Natural killer cell (primary cell): ENCODE data around the gene CACNG4. TPM values are rescaled to one million over a fixed set of nuclear protein-coding genes. Genes with fewer than 3 reads are reported as not detected.

Experiments used
- ATAC-seq, 3 donors: fragments of 150-1000 bp in 2 of 3; fragments of 200-7000 bp in 1 of 3; cut with Tn5 transposase; 1 replicate in 1 of 3; 2 replicates in 2 of 3; pipeline ENCODE4 v1.10.0; 2021; ENCODE audit warnings: mild to moderate bottlenecking in 2 of 3, moderate library complexity in 2 of 3
- DNase-seq, 2 donors: peaks; one replicate each; pipeline versions ENCODE4 v3.0.0 to v3.0.0-alpha.2; 2013 to 2021; ENCODE audit warnings: mixed read lengths in 1 of 2
- H3K27ac ChIP-seq: one replicate; pipeline ENCODE4 v1.5.1; 2013; ENCODE audit warnings: mild to moderate bottlenecking, low read length
- H3K27me3 ChIP-seq: one replicate; pipeline ENCODE4 v1.6.1; 2013; ENCODE audit warnings: low read length; ENCODE audit not compliant: control insufficient read depth, insufficient read depth
- H3K36me3 ChIP-seq: one replicate; pipeline ENCODE4 v1.6.1; 2013; ENCODE audit warnings: low read length; ENCODE audit not compliant: control insufficient read depth, insufficient read depth
- H3K4me1 ChIP-seq: one replicate; pipeline ENCODE4 v1.6.1; 2013; ENCODE audit warnings: low read length; ENCODE audit not compliant: control insufficient read depth, insufficient read depth
- H3K4me3 ChIP-seq: one replicate; pipeline ENCODE4 v1.5.1; 2013; ENCODE audit warnings: low read length
- H3K9me3 ChIP-seq: one replicate; pipeline ENCODE4 v1.6.1; 2013; ENCODE audit warnings: low read length; ENCODE audit not compliant: control insufficient read depth, insufficient read depth
- H3K27ac Mint-ChIP-seq, 2 donors: one replicate each; pipeline ENCODE4 v1.8.0; 2022; ENCODE audit warnings: mild to moderate bottlenecking in 2 of 2, mixed read lengths in 2 of 2, moderate library complexity in 1 of 2
- H3K27me3 Mint-ChIP-seq, 2 donors: one replicate each; pipeline ENCODE4 v1.8.0; 2022; ENCODE audit warnings: low read depth in 2 of 2, mixed read lengths in 2 of 2
- H3K36me3 Mint-ChIP-seq: one replicate; pipeline ENCODE4 v1.8.0; 2022; ENCODE audit warnings: mixed read lengths
- H3K4me1 Mint-ChIP-seq, 2 donors: one replicate each; pipeline ENCODE4 v1.8.0; 2022; ENCODE audit warnings: mixed read lengths in 2 of 2
- H3K4me3 Mint-ChIP-seq: one replicate; pipeline ENCODE4 v1.8.0; 2022; ENCODE audit warnings: mild to moderate bottlenecking, moderate library complexity, mixed read lengths
- H3K9me3 Mint-ChIP-seq, 2 donors: one replicate each; pipeline ENCODE4 v1.8.0; 2022; ENCODE audit warnings: mixed read lengths in 2 of 2
- WGBS: methylation state at CpG from one replicate; pipeline ENCODE4 v1.1.7; 2013; ENCODE audit warnings: missing lambda C conversion rate; ENCODE audit not compliant: insufficient coverage; 5-methylcytosine and 5-hydroxymethylcytosine counted together
- intact Hi-C: fragments of 100-400 bp; cut with micrococcal nuclease; formaldehyde crosslinking; loops from one replicate; pipeline ENCODE4 v1.14.2; 2022
- total RNA-seq, 4 donors: library from RNA; stranded (reverse); fragments of 120-200 nt in 1 of 4; gene quantifications; one replicate each; pipeline versions ENCODE4 v1.2.3 to v1.2.4, GENCODE V29; 2013 to 2022
- TF ChIP-seq, protein P1 (sequence below): fragments of 200-600 bp; IDR thresholded peaks from one replicate; pipeline ENCODE4 v1.8.0; 2022; ENCODE audit warnings: antibody characterized with exemption

Gene CACNG4
- total RNA-seq, 3 donors from 2014 or later (not counting 1 experiment from before 2014, with no cell fraction given): not detected

DNA sequence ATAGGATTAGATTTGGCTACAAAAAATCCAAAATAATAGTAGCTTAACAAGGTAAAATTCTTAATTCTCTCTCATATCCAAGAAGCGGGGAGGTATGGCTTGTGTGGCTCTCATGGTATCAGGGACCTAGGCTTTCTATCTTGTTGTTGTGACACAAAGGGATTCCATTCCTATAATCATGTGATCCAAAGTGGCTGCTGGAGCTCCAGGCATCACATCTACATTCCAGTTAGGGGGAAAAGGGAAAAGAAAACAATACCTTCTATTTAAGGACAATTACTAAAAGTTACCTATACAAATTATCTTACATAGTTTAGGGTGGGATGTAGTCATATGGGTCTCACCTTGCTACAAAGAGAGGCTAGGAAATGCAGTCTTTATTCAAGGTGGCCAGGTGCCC, 47.6 kb upstream of the CACNG4 start:
- Histone ChIP-seq H3K27me3 (no peaks in the 10 kb centered on the region), H3K4me1 (no peaks in the 10 kb centered on the region), H3K27ac (no peak overlapping the region), H3K9me3 (no peaks in the 10 kb centered on the region), H3K36me3 (no peaks in the 10 kb centered on the region), H3K4me3 (no peak overlapping the region)
- no CpG with 5 or more reads among the region's 1 CpG for WGBS
- TF ChIP-seq, protein P1, sequence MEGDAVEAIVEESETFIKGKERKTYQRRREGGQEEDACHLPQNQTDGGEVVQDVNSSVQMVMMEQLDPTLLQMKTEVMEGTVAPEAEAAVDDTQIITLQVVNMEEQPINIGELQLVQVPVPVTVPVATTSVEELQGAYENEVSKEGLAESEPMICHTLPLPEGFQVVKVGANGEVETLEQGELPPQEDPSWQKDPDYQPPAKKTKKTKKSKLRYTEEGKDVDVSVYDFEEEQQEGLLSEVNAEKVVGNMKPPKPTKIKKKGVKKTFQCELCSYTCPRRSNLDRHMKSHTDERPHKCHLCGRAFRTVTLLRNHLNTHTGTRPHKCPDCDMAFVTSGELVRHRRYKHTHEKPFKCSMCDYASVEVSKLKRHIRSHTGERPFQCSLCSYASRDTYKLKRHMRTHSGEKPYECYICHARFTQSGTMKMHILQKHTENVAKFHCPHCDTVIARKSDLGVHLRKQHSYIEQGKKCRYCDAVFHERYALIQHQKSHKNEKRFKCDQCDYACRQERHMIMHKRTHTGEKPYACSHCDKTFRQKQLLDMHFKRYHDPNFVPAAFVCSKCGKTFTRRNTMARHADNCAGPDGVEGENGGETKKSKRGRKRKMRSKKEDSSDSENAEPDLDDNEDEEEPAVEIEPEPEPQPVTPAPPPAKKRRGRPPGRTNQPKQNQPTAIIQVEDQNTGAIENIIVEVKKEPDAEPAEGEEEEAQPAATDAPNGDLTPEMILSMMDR: no peak
- Mint-ChIP-seq H3K4me1 (no peaks in the 10 kb centered on the region), H3K27me3 (peaks cover 26 to 29% of the 10 kb centered on the region in 2 donors), H3K36me3 (no peaks in the 10 kb centered on the region), H3K4me3 (no peak overlapping the region), H3K27ac (no peak overlapping the region), H3K9me3 (no peaks in the 10 kb centered on the region)
- no peak for ATAC-seq
- DNase-seq: no peak
- intact Hi-C loops: no loop called here

DNA sequence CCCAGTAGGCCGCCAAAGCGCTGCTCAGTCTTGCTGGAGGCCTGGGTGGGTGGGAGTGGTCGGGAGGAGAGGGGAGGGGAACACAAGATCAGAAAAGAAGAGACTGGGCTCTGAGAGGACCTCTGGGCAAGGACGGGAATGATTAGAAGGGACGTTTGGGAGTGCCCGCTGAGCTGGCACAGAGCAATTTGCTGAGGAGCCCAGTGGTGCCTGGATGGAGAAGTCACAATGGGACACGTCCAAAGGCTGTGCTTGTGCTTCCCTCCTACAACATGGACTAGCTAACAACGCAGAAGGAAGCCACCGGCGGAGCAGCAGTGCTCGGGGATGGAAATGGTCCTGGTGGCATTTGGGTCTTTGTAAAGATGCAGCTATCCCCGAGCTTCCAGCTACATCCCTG, 45.6 kb upstream of the CACNG4 start:
- Histone ChIP-seq H3K4me1 (no peaks in the 10 kb centered on the region), H3K27me3 (no peaks in the 10 kb centered on the region), H3K27ac (no peak overlapping the region), H3K4me3 (no peak overlapping the region), H3K9me3 (no peaks in the 10 kb centered on the region), H3K36me3 (no peaks in the 10 kb centered on the region)
- Mint-ChIP-seq H3K27ac (no peak overlapping the region), H3K4me1 (no peaks in the 10 kb centered on the region), H3K9me3 (no peaks in the 10 kb centered on the region), H3K27me3 (peaks cover 23 to 24% of the 10 kb centered on the region in 2 donors), H3K4me3 (no peak overlapping the region), H3K36me3 (no peaks in the 10 kb centered on the region)
- DNase-seq: no peak
- TF ChIP-seq, protein P1: no peak
- ATAC-seq: no peak
- intact Hi-C loops: no loop called here
- WGBS: 82% methylated on average over 10 of the region's 12 CpGs

DNA sequence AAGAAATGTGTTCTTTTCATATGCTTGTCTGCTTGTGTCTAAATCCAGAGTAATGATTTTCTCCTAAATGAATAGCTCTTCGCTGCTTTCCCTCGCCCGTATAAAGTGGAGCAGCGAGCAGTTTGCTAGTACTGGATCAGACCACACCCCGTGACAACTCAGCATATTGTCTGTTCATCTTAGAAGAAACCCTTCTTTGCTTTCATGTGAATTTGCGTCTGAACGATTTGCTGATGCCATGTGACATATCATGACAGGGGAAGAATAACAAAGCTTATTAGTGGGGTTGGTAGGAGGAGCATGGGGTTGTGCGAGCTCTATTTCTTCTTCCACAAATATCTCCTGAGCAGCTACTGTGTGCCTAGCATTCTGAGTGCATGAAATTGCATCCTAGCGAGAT, 44.1 kb upstream of the CACNG4 start:
- 92% methylated on average over 9 of the region's 9 CpGs for WGBS
- H3K4me3 ChIP-seq: no peak overlapping the region
- intact Hi-C loops: no loop called here
- ATAC-seq (no peak), DNase-seq (no peak)
- TF ChIP-seq, protein P1: no peak
- no peaks in the 10 kb centered on the region for H3K27me3 ChIP-seq
- no peak overlapping the region for H3K27ac ChIP-seq
- no peaks in the 10 kb centered on the region for H3K4me1 ChIP-seq
- no peak overlapping the region for H3K27ac Mint-ChIP-seq
- no peaks in the 10 kb centered on the region for H3K4me1 Mint-ChIP-seq
- no peaks in the 10 kb centered on the region for H3K36me3 Mint-ChIP-seq
- H3K27me3 Mint-ChIP-seq: peaks cover 19 to 34% of the 10 kb centered on the region in 2 donors
- H3K4me3 Mint-ChIP-seq: no peak overlapping the region
- no peaks in the 10 kb centered on the region for H3K9me3 ChIP-seq
- no peaks in the 10 kb centered on the region for H3K9me3 Mint-ChIP-seq
- H3K36me3 ChIP-seq: no peaks in the 10 kb centered on the region

DNA sequence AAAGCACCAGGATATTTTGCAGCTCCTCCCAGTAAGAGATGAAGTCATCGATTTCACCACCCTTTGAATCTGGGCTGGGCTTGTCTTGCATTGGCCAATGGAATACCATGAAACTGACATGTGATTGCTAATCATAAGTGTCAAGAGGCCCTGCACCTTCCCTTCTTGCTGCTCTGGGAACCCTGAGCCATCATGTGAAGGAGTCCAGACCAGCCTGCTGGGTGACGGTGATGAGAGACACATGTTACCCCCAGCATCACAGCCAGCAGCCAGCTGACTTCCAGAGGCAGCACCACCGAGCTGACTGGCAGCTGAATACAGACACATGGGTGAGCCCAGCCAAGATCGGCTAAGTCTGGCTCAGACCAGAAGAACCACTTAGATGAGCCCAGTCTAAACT, 43.6 kb upstream of the CACNG4 start:
- H3K9me3 Mint-ChIP-seq: no peaks in the 10 kb centered on the region
- DNase-seq (no peak), ATAC-seq (no peak)
- no peak overlapping the region for H3K4me3 Mint-ChIP-seq
- H3K27me3 ChIP-seq: no peaks in the 10 kb centered on the region
- H3K4me1 Mint-ChIP-seq: no peaks in the 10 kb centered on the region
- TF ChIP-seq, protein P1: no peak
- H3K27ac ChIP-seq: no peak overlapping the region
- no peak overlapping the region for H3K4me3 ChIP-seq
- WGBS: 96% methylated on average over 4 of the region's 4 CpGs
- H3K9me3 ChIP-seq: no peaks in the 10 kb centered on the region
- no peaks in the 10 kb centered on the region for H3K36me3 ChIP-seq
- H3K36me3 Mint-ChIP-seq: no peaks in the 10 kb centered on the region
- no peak overlapping the region for H3K27ac Mint-ChIP-seq
- intact Hi-C loops: no loop called here
- peaks cover 20 to 34% of the 10 kb centered on the region in 2 donors for H3K27me3 Mint-ChIP-seq
- H3K4me1 ChIP-seq: no peaks in the 10 kb centered on the region
